ENCODE results near the gene TANC1.

- TF ChIP-seq EP300 (IDR thresholded peaks at IDR 0.05), result no peak
- no peak for TF ChIP-seq POLR2A (IDR thresholded peaks at IDR 0.05)
- no peak for TF ChIP-seq CTCF (IDR thresholded peaks at IDR 0.05)
- TF ChIP-seq POLR2AphosphoS5 (IDR thresholded peaks at IDR 0.05), result no peak
These were observed 50.6 kb downstream of the TANC1 start for GRCh38 chr2:159019021-159019420.
